ENCODE measurements around the gene NT5C3A.

DNA sequence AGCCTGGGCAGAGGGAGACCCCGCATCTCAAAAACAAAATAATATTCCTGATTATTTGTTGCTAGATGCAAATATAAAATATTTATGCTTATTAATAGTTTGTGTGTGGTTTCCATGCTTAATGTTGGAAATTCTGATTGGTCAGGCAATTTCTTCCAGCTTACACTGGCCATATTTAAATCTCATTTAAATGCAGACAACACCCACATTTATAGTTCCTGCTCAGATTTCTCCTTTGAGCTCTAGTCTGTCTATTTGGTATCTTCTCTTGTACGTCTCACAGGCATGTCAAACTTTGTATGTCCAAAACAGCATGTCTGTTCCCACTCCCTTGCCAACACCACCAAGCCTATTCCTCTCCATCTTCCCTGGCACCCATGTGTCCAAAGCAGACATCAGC is 52.8 kb downstream of the NT5C3A start:
- TF ChIP-seq, protein P1, sequence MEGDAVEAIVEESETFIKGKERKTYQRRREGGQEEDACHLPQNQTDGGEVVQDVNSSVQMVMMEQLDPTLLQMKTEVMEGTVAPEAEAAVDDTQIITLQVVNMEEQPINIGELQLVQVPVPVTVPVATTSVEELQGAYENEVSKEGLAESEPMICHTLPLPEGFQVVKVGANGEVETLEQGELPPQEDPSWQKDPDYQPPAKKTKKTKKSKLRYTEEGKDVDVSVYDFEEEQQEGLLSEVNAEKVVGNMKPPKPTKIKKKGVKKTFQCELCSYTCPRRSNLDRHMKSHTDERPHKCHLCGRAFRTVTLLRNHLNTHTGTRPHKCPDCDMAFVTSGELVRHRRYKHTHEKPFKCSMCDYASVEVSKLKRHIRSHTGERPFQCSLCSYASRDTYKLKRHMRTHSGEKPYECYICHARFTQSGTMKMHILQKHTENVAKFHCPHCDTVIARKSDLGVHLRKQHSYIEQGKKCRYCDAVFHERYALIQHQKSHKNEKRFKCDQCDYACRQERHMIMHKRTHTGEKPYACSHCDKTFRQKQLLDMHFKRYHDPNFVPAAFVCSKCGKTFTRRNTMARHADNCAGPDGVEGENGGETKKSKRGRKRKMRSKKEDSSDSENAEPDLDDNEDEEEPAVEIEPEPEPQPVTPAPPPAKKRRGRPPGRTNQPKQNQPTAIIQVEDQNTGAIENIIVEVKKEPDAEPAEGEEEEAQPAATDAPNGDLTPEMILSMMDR (conservative IDR thresholded peaks at IDR 0.05 in 1 of 2, IDR thresholded peaks at IDR 0.05 in 1 of 2; ENCODE audit: extremely low read depth in 1 of 2, insufficient read depth in 1 of 2, low read depth in 1 of 2, low read length in 2 of 2) = no peak
- no peak for TF ChIP-seq EZH2 (IDR thresholded peaks at IDR 0.05; ENCODE audit: borderline replicate concordance, low read length)
